CD4-positive, alpha-beta T cell treated with Interleukin-6 at 100 ng/mL for 8 hours (primary cell): ENCODE data around the gene TRAPPC3L.
A peak's percentile ranks its signal among the peaks of the same experiment; 100 is the strongest.

Source experiments
- DNase-seq: peaks from one replicate; pipeline ENCODE4 v3.0.0-alpha.2; 2020; ENCODE audit warnings: mixed read lengths, low spot score

TRAPPC3L gene

DNA sequence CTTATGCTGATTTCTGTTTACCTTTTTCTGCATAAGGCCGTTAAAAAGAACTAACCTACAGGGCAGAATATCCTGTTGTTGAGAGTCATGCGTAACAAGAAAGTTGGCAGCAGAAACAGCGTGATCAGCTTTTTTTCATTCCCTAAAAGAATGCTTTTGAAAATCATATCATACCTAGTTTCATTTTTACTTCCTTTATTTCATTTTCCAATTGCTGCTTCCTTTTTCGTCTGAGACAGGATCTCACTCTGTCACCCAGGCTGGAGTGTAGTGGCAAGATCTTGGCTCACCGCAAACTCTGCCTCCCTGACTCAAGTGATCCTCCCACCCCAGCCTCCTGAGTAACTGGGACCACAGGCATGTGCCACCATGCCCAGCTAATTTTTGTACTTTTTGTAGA lies 80.2 kb downstream of the TRAPPC3L start:
- DNase-seq, result no peak

DNA sequence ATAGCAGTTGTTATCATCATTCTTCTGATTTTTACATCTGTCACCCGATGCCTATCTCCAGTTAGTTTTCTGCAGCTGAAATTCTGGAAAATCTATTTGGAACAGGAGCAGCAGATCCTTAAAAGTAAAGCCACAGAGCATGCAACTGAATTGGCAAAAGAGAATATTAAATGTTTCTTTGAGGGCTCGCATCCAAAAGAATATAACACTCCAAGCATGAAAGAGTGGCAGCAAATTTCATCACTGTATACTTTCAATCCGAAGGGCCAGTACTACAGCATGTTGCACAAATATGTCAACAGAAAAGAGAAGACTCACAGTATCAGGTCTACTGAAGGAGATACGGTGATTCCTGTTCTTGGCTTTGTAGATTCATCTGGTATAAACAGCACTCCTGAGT lies 82.2 kb downstream of the TRAPPC3L start:
- no peak for DNase-seq

DNA sequence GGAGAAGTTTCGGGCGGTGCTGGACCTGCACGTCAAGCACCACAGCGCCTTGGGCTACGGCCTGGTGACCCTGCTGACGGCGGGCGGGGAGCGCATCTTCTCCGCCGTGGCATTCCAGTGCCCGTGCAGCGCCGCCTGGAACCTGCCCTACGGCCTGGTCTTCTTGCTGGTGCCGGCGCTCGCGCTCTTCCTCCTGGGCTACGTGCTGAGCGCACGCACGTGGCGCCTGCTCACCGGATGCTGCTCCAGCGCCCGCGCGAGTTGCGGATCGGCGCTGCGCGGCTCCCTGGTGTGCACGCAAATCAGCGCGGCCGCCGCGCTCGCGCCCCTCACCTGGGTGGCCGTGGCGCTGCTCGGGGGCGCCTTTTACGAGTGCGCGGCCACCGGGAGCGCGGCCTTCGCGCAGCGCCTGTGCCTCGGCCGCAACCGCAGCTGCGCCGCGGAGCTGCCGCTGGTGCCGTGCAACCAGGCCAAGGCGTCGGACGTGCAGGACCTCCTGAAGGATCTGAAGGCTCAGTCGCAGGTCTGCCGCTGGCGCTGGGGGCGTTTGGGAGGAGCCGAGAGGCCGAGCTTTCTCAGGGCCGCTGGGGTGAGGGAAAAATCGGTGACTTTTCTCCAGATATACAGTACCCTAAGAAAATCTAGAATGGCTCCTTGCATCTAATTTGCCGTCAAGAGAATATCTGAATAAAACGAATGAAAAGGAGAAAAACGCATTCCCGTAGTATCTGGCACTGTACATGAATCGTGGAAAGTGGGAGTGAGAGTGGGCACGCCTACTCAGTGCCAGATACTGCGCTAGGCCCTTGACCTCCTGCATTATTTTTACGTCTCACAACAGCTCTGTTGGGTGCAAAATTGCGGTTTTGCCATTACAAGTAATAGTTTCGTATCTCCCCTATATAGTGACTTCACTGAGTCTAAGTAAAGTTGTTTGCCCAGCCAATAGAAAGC lies 83.3 kb downstream of the TRAPPC3L start:
- DNase-seq, result peak; percentile 38

DNA sequence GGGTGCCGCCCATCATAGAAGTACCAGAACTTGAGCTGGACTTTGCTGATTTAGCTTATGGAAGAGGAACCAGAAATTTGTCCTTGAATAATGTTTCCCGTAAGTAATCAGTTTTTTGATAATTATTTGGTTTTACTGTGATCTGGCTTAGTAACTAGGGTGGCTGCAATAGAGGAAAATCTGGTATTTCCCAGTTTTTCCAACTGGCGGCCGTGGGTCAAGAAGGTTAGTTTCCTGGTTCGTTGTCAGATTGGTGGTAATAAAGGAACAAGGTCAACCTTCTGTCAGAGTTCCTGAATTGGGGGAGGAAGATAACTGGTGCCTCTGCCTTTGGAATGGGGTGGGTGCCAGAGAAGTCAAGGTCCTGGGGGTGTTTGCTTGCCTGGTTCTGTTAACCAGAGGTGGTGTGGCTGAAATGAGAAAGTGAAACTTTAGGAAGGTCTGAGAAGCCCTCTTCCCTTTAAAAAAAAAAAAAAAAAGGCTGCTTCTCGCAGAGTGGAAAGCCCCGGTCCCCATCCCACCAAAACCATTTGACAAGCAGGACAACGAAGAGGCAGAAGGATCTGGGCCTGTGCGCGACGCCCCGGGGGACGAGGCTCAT lies 84.1 kb downstream of the TRAPPC3L start, which contains the start of gene CALHM6:
Gene CALHM6 (plus strand): TSS at position 45 of the 601 bp plus-strand sequence. CDS start 555 bp downstream, at position 600.
- DNase-seq, result no peak

DNA sequence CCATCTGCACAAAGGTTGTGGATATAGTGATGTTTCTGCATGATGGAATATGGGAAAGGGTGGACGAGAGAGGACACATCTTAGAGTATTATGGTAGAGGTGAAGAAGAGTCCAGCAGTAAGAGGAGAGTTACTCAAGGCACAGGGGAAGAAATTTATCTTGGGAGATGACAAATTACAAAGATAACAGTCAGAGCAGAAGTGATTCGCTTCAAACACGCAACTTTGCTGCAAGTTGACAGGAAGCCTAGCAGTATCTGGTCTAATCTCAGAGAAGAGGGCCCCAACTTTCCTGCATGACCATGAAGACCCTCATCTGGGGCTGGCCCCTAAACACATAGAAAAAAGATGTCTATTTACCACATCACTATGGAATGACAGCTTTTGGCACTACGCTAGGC lies 85.6 kb downstream of the TRAPPC3L start:
- DNase-seq, result no peak

DNA sequence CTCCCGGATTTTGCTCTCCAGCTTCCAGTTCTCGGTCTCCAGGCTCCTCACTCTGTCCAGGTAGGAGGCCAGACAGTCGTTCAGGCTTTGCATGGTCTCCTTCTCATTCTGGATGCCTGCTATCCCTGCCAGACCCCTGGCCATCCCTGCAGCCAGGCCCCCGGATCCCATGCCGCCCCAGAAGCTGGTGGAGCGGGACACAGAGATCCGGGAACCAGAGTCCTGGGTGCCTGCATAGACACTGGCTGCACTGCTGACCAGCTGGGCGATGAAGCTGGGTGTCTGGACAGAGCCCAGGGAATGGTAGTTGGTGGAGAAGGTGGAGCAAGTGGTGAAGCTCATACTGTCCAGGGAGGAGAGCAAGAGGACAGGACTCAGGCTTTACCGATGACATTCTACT lies 87.2 kb downstream of the TRAPPC3L start:
- no peak for DNase-seq

DNA sequence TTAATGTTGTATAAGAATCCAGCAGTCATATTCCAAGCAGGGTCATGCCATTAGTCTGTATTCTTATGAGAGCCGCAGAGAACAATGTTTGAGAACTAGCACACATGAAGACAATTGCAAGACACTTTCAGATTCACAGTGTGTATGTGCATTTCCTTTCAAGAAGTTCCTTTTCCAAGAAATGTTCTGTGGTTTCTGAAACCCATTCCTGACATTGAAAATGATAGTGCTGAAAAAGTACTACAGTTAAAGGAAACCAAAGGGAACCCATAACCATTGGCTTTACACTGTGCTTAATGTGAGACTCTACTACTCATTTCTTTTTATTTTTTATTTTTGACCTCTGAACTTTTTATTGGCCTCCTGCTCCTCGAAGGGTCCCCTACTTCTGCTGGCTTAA lies 88.6 kb downstream of the TRAPPC3L start:
- no peak for DNase-seq

DNA sequence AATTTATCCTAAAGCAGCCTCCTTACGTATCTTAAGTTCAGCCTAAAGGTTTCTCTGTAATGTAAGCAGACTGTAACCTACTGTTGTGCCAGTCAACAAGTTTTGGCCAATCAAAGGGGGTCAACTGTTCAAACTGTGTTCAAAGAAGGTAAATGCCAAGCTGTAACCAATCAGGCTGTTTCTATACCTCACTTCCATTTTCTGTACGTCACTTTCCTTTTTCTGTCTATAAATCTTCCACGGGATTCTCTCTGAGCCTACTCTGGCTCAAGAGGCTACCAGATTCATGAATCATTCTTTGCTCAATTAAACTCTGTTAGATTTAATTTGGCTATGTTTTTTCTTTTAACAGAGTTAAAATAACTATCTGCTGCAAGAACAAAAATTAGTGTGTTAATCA lies 89.4 kb downstream of the TRAPPC3L start:
- DNase-seq, result no peak

DNA sequence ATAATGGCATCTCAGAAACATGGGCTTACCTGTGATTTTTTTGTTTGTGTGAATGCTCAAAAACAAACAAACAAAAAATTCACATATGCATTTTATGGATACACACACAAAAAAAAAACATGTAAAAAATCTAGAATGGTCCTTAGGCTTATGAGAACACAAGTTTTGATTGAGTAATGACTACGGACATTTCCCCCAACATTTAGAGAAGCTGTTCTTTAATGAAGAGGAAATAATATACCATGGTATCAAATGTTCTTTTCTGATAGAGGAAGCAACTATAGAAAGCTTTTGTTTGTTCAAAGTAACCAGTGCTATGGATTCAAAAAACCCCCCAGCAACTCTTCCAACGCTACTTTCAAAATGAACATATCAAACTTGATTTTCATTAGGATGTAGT lies 93.0 kb downstream of the TRAPPC3L start:
- no peak for DNase-seq

DNA sequence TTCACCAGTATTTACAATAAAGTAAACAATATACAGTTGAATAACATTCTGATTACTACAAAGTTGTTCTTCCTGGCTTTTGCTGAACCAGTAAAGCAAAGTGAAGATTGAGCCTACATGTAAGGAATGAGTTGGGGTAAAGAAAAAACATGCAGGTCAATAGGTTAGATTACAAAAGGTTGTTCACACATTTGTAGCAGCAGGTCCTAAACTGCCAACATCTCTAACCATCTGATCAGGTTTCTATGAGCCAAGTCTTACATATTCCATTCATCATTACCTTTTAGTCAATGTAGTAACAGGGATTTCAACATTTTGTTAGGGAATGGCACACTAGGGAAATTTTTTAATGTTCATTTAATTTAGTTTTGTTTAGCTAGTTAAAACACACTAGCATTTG lies 93.6 kb downstream of the TRAPPC3L start:
- DNase-seq, result no peak

DNA sequence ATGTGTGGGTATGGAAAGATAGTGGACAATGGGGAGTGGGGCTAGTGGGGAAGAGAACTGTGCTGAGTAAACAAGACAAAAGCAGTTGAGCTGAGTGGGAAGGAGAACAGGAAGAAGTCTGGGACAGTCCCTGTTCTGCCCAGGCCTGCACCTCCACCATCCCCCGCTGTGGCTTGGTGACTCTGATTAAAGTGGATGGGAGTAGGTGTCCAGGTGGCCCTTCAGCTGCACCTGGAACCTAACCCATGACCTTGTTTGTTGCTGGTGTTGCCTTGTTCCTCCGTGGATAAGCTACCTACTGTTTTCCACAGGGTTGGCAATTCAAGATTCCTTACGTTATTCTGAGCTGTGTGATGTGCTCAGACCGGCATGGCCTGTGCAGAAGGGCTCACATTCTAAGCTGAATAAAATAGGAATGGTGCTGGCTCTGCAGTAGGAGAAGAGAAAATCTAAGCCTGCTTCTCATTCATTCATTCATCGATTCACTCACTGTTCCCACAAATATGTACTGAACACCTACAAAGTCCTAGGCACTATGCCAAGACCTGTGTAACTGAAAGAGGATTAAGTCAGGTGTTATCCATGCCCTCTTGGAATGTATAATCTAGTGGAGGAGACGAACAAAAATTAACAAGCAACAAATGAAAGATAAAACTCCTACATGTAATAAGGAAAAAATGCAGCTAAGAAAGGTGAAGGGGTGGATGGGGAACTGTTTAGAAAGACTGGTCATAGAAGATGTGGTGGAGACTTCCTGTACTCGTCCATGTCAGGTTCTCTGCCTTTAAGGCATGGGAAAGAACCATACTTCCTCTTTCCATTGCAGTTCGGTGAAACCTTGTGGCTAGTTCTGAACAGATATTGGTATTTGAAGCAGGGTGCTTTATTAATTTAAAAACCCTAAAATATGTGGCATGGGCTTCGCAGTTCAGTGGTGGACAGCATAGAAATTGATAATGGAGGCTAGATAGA lies 94.4 kb downstream of the TRAPPC3L start:
- DNase-seq, result no peak

DNA sequence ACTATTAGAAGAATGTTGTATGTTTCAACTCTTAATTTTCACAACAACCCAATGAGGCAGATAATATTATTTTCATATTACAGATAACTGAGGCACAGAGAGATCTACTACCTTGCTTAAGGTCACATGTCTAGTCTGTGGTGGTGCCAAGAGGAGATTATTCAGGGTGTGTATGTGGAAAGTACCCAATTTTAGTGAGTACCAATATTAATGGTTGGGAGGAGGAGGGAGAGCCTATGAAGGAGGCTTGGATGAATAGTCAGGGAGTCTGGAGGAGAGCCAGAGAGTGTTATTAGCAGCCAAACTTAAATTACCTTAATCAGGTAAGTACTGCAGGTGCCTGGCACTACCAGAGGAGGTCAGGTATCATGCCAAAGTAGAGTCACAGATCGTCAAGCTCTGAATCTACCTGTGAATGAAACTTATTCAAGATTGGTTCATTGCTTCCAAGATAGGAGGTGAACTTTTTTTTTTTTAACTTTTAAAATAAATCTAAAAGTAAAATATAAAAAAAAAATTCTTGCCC lies 95.2 kb downstream of the TRAPPC3L start:
- no peak for DNase-seq

DNA sequence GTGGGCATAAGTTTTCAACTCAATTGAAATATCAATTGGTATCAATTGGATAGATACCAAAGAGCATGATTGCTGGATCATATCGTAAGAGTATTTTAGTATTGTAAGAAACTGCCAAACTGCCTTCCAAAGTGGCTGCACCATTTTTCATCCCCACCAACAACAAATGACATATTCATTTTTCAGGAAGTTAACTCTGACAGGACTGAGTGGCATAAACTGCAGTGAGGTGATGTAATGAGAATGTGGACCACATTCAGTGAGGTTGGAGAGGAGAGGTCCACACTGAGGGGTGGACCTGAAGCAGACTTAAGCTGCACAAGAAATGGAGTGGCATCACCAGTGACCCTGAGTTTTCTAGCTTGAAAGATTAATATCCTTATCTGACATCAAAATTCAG lies 95.9 kb downstream of the TRAPPC3L start:
- no peak for DNase-seq

DNA sequence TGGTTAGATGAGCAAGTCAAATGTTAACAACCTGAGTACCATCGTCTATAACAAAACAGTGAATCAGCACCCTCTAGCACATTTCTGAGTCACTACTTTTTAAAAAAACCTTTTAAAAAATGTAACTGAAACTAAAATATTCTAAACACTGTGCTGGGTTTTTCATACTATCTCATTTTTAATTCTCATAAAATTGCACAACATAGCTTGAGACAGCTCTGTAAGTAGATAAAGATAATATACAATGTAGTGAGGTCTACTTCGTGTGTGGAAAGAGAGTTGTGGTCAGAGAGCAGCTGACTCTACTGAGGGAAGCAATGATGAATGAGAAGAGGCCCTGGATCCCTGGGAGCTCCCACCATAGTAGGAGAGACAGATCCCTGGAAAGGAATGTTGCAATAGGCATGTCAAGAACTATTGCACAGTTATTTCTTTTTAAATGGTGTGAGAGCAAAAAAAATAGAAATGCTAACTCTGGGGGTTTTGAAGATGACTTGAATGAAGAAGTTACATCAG lies 97.9 kb downstream of the TRAPPC3L start:
- DNase-seq, result no peak

DNA sequence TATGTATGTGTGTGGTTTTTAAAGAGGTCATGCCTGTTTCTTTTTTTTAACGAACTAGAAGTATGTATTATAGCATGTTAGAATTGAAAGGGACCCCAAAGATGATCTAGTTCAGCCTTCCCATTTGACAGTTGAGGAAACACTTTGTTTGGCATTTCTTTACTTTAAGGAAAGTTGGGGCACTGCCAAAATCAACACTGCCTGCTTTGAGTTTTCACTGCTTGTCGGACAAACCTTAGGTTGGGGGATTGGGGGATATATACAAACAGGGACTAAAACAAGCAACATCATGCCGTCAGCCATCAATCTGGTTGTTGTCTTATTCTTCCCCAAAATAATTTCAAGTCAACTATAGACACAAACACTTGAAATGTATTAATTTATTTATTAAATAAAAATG lies 98.4 kb downstream of the TRAPPC3L start:
- DNase-seq, result no peak

DNA sequence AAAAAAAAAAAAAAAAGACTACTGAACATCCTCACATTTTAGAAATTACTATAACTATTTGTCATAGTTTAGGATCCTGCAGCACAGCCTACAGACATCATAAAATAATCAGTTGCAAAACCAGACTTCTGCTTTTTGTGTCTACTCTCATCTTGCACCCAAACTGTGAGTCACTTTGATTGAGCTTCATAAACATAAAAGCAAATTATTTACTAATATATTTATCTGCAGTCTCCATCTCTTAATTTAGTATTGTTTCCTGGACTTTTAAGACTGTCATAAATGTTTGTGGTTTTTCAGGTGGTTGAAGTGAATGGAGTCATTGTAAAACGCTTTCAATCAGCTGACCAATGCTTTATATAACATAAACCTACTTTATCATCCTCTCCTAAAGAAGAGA lies 99.1 kb downstream of the TRAPPC3L start:
- DNase-seq, result no peak

DNA sequence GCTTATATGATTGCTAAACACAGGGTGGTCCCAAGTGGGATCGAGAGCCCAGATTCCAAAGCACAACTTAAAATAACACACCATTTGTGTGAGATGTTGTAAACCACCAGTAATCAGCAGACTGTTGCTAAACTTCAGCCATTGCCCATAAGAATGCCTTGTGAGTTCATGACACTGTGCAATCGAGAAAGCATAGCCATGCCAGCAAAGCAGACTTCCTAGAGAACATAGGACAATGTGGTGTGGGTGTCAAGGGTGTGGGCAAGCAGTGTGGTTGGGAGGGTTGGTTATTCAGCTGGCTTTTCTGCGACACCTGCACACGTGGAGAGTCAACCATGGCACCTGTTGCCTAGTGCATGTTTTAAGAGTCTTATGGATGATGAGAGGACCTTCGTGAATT lies 100.4 kb downstream of the TRAPPC3L start:
- no peak for DNase-seq
